NB4 (cell line): ENCODE data around the gene TCF3.

Experiments
- DNase-seq: peaks from one replicate; pipeline ENCODE4 v3.0.0; 2010; ENCODE audit warnings: low read depth
- H3K4me3 ChIP-seq: one replicate; pipeline ENCODE4 v1.5.1; 2011; ENCODE audit warnings: mild to moderate bottlenecking, low read depth, low read length, moderate library complexity
- CTCF ChIP-seq: IDR thresholded peaks from one replicate; pipeline ENCODE4 v1.5.1; 2012; ENCODE audit warnings: low read depth, low read length
- MAX ChIP-seq: IDR thresholded peaks from 2 replicates; pipeline ENCODE4 v1.6.1; 2011; ENCODE audit warnings: low read depth, low read length
- MYC ChIP-seq: IDR thresholded peaks from 2 replicates; pipeline ENCODE4 v1.6.1; 2011; ENCODE audit warnings: low read depth, low read length
- POLR2A ChIP-seq: IDR thresholded peaks from 2 replicates; pipeline ENCODE4 v1.6.1; 2011; ENCODE audit warnings: mild to moderate bottlenecking; ENCODE audit not compliant: insufficient read length; ENCODE audit errors: extremely low read depth

The TCF3 gene

DNA sequence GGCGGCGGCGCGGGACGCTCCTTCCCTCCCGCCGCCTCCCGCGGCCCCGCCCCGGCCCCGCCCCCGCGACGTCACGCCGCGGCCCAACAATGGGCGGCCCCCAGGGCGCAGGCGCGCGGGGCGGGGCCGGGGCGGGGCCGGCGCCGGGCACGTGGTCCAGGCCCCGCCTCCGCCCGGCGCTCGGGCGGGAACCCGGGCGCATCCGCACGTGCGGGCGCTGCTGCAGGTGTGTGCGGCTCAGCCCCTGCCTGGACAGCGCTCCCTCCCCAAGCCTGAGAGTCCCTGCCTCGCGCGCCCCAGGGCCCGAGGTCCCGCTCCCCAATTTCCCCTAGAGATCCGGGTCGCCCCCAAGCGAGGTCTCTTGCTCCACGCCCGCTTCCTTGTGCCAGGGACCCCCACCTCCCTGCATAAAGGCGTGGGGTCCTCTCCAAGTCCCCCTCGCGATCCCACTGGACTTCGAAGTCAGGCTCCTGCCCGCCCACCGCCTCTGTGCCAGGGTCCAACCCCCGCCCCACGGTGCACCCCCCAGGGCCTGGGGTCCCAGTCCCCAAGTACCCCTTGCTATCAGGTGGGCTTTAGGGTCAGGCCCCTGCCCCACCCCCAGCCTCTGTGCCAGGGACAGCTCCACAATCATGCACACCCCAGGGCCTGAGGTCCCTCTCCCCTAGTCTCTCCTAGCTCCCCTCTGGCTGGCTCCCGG lies 83.9 kb downstream of the TCF3 start, which contains the start of gene MEX3D:
Gene MEX3D (minus strand): TSS at position 6 of the 700 bp plus-strand sequence. CDS start 267 bp downstream, outside the sequence.
- H3K4me3 ChIP-seq = no peak within 1 kb of the TSS
- DNase-seq = peak; percentile 63
- TF ChIP-seq CTCF = no peak
- TF ChIP-seq MAX = peak; percentile 84
- peak; percentile 33 for TF ChIP-seq POLR2A
- TF ChIP-seq MYC = peak; percentile 52

DNA sequence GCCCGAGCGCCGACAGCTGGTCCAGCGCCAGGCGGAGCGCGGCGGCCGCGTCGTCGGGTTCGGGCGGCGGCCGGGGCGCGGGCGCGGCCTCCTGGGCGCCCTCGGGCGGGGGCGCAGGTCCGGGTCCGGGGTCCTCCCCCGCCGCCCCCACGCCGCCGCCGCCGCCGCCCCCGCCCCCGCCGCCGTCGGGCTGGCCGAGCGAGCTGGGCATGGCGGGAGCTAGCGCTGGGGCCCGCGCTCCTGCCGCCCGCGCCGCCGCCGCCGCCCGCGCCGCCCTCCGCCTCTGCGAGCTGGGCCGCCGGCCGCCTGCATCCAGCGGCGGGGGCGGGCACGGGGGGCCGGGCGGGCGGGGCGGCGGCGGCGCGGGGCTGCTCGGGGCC lies 84.6 kb downstream of the TCF3 start:
- TF ChIP-seq CTCF = no peak
- TF ChIP-seq MAX = no peak
- no peak for TF ChIP-seq MYC
- no peak for TF ChIP-seq POLR2A
- no peak overlapping the region for H3K4me3 ChIP-seq
- DNase-seq = no peak

DNA sequence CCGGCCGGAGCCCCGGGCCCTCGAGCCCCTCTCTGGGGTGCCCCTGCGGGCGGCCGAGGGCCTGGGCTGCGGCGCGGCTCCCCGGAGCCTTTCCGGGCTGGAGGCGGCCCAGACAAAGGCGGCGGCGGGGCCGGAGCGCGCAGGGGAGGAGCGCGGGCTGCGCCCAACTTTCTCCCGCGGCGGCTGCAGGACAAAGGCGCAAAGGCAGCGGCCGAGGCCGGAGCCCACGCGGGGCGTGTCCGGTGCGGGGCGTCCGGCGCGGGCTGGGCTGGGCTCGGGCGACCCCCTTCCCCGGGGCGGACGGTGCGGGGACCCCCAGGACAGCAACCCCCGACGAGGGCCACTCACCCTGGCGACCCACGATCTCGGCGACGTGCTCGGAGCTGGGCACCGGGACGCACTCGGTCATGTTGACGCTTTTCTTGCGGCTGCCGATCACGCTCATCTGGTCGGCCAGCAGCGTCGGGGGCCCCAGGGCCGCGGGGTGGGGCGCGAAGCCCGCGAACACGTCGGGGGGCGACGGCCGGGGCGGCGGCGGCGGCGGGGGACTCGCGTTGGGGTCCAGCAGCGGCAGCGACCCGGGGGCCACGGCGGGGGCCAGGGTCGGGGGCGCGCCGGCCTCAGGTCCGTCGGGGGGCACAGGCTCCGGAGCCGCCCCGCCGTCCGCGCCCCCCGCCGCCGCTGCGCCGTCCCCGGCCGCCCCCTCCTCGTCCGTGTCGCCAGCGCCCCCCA lies 85.1 kb downstream of the TCF3 start:
- no peak for TF ChIP-seq MYC
- no peak for TF ChIP-seq POLR2A
- no peak for TF ChIP-seq MAX
- TF ChIP-seq CTCF = no peak
- no peak for DNase-seq
- no peak overlapping the region for H3K4me3 ChIP-seq

DNA sequence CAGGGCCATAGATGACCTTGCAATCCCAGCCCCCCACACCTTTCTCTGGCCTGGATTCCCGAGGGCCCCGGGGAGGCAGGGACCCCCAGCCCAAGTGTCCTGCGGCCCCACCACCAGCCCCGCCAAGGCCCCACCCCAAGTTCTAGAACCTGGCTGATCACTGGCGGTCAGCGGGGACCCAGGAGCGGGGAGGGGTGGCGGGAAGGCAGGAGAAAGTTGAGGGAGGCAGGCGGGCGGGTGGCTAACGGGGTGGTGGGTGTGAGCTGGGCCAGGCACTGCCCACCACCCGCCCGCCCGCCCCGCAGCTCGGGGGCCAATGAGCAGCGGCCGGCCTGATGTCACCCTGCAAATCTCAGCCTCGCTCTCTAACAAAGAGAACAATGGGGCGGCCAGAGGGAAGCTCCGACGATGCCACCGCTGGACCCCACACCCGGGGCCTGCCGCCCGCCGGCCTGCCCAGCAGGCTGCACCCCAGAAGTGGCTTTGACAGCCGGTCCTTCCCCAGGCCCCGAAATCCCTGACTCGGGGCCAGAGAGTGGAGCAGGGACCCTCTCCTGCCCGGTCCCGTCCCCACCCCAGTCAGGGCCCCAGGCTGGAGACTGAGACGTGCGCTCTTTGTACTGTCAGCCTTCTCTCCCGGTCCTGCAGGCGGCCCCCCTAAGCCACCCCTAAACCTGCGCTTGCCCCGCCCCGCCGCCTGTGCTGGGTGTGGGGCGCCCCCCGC lies 85.9 kb downstream of the TCF3 start:
- TF ChIP-seq POLR2A (no peak), CTCF (no peak), MAX (no peak), MYC (no peak)
- no peak overlapping the region for H3K4me3 ChIP-seq
- DNase-seq = no peak

GRCh38 chr19:1563251-1563650 lies 89.2 kb downstream of the TCF3 start:
- no peak for DNase-seq
- TF ChIP-seq MAX (no peak), MYC (no peak), POLR2A (no peak), CTCF (no peak)
- H3K4me3 ChIP-seq = no peak overlapping the region
